GM18870 (cell line): ENCODE results near the gene NDUFB7.
"Not testable (repeated sequence)": the region's sequence is repeated elsewhere in the genome, so short reads cannot be mapped to it uniquely, and the experiment has no call there.

Experiments used
- ATAC-seq: cut with Tn5 transposase; IDR thresholded peaks from one replicate; pipeline ENCODE4 v1.9.1; 2021; ENCODE audit warnings: moderate library complexity; ENCODE audit not compliant: unreplicated experiment

Gene NDUFB7

DNA sequence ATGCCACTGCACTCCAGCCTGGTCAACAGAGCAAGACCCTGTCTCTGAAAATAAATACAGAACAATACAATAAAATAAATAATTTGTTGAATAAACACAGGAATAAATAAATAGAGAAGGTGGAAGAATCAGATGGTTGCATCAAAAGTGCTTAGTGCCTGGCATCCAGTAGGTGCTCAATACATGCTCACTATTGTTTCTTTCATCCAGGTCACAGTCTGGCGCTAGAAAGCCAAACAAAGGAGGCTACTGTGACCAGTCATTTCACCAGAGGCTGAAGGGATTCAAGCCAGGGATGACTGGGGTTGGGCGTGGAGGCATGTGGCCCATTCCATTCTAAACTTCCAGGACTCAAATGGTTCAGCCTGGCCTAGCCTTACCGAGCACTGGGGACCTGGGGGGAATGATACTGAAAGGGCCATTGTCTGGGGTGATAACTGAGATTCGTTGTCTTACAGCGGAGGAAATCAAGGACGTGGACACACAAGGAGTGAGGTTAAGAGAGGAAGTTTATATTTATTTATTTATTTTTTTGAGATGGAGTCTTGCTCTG is 3.6 kb upstream of the NDUFB7 start:
- no peak for ATAC-seq

DNA sequence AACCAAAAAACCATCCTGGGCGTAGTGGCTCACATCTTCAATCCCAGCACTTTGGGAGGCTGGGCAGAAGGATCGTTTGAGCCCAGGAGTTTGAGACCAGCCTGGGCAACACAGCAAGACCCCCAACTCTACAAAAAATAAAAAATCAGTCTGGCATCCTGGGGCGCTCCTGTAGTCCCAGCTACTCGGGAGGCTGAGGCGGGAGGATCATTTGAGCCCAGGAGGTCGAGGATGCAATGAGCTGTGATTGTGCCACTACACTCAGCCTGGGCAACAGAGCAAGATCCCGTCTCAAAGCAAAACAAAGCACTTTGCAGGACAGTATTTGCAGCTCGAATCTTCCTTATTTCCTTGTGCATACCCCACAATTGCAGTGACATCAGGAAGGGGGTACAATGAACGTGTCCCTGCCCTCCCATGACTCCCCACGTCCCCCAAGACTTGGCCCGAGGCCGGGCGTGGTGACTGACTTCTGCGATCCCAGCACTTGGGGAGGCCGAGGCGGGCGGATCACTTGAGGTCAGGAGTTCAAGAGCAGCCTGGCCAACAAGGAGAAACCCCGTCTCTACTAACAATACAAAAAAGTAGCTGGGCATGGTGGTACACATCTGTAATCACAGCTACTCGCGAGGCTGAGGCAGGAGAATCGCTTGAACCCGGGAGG is 870 bp downstream of the NDUFB7 start:
- no peak for ATAC-seq

DNA sequence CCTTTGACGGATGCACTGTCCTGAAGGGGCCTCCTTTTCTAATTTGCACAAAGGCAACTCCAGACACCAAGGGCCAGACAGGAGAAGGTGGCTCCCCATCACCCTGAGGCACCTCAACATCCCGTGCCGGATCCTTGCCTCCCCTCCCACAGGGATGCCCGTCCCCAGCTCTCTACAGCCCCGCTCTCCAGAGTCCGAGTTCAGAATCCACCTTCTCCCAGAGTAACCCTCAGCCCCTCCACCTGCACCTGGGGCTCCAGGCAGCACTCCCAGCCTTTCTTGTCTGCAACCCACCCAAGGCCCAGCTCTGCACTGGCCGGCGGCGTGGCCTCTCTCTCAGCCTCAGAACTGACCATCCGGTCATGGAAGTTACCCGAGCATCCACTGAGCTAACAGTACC is 4.8 kb downstream of the NDUFB7 start:
- no peak for ATAC-seq

DNA sequence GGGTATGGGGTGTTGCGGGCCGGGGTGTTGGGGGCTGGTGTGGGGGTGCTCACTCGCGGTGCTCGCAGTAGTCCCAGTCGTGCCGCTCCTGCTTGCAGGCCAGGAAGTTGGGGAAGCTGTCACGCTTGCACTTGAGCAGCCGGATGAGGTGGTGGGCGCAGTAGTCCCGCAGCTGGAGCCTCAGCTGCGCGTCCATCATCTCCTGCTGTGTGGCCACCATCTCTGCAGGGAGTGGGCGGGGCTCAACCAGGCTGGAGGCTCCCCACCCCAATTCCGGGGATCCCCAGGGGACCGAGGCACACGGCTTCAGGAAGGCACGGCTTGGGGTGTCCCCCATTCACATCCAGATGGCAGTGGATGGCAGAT is 5.2 kb downstream of the NDUFB7 start:
- no peak for ATAC-seq

DNA sequence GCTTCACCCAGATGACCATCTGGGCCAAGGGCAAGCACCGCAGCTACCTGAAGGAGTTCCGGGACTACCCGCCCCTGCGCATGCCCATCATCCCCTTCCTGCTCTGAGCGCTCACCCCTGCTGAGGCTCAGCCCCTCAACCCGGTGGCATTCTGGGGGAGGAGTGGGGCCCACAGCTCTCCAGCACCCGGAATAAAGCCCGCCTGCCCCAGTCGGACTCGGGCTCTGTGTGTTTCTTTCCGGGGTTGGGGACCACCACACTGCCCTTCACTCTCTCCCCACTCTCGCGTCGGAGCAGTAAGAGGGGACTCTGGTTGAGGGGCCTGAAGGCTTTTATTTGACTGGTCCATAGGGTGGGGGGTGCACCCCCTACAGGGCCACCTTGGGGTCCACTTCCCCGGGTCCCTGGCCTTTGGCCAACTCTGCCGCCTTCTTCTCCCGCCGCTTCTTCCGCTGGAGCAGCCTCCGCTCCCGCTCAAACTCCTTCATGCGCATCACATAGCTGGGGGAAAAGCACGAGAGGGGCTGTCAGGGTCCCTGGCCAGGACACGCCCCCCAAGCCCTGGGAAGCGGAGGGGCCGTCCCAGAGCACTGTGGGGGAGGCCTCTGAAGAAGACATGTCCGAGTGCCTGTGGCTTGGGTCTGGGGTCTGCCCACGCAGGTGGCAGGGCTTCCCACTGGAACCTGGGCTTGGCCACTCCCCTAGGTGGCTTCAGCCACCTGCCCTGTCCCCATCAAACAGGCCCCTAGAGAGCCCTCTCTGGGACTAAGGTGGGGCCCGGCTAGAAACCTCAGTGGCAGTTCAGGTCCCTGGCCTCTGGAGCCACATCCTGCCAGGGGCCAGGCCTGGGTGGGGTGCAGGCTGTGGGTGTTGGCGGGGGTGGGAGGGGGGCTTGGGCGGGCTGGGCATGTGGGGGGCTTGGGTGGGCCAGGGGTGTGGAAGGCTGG is 5.8 kb downstream of the NDUFB7 start:
- ATAC-seq = no peak

DNA sequence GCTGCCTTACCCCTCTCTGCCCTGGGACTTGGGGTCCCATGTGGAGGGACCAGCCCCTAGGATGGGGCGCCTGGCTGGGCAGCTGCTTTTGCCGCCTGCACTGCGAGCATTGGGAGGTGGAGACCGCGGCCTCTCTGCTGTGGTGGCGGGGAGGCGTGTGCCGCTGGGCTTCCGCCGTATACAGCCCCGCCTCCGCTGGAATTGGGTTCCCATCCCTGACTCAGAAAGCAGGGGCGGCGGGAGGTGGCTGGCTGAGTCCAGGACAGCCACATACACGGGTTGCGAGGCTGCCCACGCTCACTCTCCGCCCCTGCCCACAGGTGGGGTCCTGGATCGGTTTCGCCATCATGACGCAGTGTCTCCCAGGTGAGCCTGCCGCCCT is 6.6 kb downstream of the NDUFB7 start:
- ATAC-seq = no peak

DNA sequence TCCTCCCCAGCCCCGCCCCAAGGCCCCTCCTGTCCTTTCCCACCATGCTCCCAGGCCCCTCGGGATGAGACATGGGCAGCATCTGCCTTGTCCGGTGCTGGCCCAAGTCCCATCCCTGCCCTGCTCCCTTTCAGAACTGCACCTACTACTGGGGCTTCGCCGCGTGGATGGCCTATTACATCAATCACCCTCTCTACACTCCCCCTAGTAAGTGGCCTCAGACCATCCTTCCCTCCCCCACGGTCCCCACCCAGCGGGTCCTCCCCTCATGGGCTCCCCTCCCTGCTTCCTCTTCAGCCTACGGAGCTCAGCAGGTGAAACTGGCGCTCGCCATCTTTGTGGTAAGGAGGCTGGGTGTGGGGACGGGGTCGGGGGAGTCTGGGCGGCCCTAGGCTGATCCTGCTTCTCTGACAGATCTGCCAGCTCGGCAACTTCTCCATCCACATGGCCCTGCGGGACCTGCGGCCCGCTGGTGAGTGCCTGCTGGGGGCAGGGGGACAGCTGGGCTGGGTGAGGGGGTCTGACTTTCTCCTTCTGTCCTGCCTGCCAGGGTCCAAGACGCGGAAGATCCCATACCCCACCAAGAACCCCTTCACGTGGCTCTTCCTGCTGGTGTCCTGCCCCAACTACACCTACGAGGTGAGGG is 7.1 kb downstream of the NDUFB7 start:
- not testable (repeated sequence) for ATAC-seq

DNA sequence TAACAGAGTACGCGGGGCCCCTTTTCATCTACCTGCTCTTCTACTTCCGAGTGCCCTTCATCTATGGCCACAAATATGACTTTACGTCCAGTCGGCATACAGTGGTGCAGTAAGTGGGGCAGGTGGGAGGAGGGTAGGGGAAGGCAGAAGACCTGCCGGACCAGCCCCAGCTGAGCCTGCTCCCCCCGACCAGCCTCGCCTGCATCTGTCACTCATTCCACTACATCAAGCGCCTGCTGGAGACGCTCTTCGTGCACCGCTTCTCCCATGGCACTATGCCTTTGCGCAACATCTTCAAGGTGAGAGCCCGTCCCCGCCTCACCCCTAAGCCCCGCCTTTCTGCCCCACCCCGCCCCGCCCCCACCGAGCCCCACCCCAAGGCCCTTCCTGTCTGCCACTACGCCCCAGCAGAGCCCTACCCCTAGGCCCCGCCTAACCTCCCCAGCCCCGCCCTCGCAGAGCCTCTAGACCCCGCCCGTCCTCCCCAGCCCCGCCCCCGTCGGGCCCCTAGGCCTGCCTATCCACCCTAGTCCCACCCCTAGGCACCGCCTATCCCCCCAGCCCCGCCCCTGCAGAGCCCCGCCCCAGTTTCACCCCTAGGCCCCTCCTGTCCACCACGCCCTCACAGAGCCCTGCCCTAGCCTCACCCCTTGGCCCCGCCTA is 7.7 kb downstream of the NDUFB7 start:
- no peak for ATAC-seq

DNA sequence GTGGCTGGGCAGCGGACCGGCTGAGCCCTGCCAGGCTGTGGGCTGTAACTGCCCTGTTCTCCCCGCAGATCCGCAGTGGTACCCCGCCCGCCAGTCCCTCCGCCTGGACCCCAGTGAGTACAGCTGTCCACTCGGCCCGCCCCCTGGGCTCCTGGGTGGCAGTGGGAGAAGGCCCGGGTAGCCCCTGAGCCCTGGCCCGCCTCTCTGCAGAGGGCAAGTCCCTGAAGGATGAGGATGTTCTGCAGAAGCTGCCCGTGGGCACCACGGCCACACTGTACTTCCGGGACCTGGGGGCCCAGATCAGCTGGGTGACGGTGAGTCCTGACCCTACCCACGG is 8.3 kb downstream of the NDUFB7 start:
- ATAC-seq = no peak

DNA sequence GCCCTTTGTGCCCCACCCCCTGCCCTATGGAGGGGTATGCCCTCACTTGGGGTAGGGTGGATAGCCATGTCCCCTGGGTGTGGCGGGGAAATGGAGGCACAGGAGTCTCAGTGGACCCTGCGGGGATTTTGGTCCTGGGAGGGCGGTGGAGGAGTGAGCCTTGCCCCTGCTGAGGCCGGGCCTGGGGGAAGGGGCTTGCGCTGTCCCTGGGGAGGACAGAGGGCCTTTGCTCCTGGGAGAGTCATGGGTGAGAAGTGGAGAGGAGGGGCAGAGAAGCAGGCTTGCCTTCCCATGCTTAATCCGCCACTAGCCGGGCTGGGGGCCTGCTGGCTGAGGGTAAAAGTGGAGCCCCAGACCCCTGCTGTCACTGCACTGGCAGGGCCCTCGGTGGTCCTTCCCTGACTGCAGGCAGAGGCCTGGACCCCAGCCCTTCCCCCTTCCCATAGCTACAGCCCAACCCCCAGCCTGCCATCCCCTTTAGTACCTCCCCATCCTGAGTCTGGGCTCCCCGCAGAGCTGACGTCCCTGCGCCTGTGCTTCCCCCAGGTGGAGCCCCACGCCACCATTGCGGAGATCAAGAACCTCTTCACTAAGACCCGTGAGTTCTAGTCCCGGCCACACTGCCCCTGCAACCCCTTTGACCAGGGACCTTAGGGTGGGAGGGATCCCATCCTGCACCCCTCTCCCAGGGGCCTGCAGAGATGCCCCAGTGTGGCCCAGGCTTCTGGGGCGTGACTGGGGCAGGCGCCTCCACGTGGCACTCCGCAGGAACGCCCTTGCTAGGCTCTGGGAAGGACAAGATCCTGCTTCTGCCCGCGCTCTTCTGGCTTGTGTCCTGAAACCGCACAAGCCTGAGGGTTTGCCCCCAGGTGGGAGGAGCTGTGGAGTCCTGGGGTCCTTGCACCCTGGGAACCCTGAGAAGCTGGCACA is 8.9 kb downstream of the NDUFB7 start:
- no peak for ATAC-seq

DNA sequence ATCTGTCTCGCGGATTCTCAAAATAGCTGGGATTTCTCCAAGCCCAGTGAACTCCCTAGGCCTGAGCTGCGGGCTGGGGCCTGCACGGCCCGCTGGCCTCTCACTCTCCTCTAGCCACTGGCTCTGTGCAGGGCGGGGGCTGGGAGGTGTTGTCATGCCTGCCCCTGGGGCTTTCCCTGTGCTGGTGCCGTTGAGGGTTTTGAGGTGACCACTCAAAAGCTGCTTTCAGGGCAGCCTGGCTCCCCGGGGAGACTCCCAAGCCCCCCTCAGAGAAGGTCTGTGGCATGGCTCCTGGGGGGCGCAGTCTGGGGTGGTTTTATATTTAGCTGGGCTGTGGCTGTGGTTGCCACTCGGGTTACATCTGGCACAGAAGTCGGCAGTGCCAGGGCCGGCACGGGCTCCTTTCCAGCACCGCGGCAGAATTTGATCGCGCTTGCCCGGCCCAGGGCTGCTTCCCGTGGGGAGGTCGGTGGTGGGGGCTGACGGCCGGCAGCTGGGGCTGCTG is 10.0 kb downstream of the NDUFB7 start:
- ATAC-seq = no peak

DNA sequence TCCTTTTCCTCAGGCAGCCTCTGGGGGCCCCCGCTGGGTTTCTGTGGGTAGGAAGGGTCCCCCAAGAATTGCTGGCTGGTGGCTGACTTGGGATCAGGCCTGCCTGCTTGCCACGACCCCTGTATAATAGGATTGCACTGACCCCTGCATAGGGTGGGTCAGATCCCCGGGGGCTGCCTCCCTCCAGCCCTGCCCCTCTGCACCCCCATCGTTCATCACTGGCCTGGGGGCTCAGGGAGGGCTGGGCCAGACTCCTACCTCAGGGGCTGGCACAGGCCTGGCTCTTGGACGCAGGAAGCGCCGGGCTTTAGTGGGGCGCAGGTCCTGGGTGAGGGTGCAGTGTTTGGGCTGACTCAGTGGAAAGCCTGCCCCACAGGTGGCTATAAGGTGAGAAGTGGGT is 10.6 kb downstream of the NDUFB7 start:
- no peak for ATAC-seq

DNA sequence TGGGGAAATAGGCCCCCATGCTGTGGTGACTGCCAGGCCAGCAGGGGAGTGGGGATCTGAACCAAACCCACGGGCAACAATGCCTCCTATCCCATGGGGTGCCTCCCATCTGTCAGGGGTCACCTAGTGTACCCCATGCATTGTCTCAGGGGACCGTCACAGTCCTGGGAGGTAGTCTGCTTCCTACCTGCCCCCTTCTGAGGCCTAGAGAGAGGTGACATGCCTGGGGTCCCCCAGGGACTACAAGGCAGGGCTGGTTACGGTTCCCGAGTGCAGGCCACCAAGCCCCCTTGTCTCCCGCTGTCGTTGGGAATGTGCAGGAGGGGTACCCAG is 11.1 kb downstream of the NDUFB7 start:
- ATAC-seq = no peak

DNA sequence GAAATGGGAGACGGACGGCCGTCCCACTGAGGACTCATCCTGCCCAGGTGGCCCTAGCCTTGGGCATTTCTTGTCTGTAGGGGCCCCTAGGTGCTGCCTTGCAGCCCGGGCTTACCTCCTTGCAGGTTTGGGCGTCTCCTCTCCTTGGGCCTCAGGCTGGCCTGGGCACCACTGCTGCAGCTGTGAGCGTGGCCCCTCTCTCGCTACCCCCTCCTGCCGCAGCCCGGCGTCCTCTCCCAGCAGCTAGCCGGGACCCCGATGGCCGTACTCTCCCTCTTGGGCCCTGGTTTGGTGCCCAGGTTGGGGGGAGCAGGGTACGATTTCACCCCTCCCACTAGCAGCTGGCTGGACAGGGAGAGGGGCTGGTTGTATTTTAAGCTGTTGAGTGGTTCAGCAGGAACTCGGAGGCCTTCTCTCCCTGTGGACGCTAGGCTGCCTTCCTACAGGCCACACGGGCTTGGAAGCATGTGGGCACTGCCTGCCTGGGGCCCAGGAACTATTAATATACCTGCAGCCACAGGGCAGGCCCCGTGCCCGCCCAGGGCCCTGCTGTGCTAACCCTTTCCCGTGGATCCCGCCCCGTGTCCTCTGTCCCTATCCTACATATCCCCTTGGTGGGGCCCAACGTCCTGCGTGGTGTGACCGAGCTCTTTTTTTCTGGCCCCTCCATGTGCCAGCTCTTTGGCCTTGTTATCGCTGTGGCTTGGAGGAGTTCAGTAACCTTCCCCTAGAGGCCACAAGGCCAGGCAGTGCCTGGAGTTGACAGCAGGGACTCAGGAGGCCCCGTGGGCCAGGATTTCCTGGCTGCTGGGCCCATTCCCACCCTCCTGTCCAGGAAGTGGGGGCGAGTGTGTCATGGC is 11.7 kb downstream of the NDUFB7 start:
- no peak for ATAC-seq

DNA sequence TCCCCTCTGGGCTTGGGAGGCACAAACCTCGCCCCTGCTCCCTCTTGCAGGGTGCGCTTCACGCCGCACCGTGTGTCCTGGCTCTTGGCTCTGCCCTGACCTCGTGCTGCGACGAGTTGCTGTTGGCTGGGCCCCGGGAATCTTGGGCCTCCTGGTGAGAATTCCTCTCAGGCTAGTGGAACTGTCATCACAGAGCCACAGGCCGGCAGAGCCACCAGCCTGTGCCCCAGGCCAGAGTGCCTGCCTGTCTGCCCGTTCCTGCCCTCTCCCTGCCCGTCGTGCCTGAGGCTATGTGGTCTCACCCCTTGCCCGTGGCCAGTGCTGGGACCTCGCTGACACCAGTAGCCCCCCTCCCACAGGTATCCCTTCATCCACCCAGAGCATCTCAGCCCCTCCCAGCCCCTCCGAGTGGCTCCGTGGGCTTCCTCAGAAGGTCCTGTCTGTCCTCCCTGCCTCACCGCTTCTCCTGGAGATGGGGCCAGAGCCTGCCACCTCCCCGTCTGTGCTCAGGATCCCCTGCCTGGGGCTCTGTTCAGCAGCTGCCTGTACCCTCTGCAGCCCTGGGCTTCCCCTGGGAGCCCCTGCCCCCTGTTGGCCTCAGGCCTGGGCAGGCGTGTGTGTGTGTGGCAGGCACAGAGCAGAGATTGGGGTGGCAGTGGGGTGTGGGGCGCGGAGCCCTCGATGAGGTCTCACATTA is 13.3 kb downstream of the NDUFB7 start:
- no peak for ATAC-seq

DNA sequence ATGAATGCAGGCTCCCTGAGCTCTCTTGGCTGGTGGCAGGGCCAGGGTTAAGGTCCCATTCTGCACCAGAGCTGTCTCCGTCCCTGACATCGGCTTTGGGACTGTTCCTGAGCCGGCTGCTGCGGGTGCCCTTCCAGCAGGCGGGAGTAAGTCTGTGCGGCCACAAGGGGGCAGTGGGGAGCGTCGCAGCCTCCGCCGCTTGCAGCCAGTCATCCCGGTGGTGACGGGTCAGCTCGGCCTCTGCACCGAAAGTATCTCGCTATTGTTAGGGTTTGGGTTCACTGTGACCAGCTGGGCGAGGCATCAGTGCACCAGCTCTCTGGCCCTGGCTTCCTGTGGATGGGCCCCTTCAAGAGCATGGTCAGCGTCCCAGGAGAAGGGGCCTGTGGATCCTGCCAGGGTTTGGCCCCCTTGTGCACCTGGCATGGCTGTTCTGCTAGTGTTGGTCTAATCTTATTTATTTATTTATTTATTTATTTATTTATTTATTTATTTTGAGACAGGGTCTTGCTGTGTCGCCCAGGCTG is 15.1 kb downstream of the NDUFB7 start:
- no peak for ATAC-seq

DNA sequence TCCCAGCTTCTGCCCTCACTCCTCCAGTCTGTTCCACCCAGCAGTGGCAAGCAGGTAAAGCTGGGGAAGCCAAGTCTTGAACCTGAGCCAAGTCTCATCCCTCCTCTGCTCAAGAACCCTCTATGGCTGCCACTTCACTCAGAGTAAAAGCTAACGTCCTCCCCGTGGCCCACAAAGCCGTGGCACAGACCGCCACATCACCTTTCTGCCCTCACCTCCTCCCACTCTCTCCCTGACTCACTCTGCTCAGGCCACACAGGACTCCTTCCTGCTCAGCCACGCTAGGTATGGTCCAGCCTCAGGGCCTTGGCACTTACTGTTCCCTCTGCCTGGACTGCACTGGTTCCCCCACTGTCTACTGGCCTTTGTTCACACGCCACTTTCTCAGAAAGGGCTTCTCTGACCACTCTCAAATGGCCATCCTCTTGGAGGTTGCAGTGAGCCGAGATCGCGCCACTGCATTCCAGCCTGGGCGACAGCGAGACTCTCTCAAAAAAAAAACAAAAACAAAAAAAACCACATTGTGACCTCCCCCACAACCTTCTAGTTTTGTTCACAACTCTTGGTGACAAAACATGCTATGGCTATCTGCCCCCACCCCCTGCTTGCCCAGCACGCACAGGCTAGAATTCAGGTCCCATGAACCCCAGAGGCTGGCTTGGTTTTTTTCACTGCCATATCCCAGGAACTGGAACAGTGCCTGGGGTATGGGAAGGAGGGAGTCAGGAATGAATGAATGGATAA is 15.8 kb downstream of the NDUFB7 start:
- no peak for ATAC-seq

DNA sequence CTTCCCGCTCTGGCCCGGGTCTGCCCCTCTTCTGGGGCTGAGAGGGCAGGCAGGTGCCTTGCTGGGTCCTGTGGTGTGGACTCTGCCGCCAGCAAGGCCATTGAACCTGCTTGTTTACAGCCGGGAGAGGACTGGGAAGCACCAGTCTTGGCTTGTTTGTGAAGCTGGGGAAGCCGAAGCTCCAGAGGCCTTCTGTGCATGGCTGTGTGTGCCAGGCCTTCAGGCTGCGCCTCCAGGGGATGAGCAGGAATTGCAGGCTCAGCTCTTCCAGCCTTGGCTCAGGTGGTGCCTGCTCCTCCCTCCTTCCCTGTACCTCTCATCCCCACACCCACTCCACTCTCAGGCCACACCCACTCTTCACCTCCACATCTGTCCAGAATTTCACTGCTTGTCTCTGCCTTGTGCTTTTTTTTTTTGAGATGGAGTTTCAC is 17.5 kb downstream of the NDUFB7 start:
- ATAC-seq = no peak
